Prostate gland (tissue), 2 donors: ENCODE data around the gene ANKRD11.

ENCODE experiments used
- POLR2A ChIP-seq: fragments of 450-650 bp; IDR thresholded peaks from one replicate; pipeline ENCODE4 v1.6.1; 2016; ENCODE audit warnings: antibody characterized with exemption, mild to moderate bottlenecking
- POLR2AphosphoS5 ChIP-seq: sonication (generic); formaldehyde crosslinking; IDR thresholded peaks from one replicate; pipeline ENCODE4 v1.6.1; 2017; ENCODE audit warnings: antibody characterized with exemption
- TF ChIP-seq, protein P1 (sequence below), 4 experiments: fragments of 200-600 bp in 2 of 4; fragments of 450-650 bp in 2 of 4; sonication (generic) in 2 of 4; IDR thresholded peaks; 1 replicate in 3 of 4; 2 replicates in 1 of 4; pipeline ENCODE4 v1.5.1; 2016 to 2019; ENCODE audit warnings: antibody characterized with exemption in 4 of 4, mild to moderate bottlenecking in 2 of 4, moderate library complexity in 2 of 4

DNA sequence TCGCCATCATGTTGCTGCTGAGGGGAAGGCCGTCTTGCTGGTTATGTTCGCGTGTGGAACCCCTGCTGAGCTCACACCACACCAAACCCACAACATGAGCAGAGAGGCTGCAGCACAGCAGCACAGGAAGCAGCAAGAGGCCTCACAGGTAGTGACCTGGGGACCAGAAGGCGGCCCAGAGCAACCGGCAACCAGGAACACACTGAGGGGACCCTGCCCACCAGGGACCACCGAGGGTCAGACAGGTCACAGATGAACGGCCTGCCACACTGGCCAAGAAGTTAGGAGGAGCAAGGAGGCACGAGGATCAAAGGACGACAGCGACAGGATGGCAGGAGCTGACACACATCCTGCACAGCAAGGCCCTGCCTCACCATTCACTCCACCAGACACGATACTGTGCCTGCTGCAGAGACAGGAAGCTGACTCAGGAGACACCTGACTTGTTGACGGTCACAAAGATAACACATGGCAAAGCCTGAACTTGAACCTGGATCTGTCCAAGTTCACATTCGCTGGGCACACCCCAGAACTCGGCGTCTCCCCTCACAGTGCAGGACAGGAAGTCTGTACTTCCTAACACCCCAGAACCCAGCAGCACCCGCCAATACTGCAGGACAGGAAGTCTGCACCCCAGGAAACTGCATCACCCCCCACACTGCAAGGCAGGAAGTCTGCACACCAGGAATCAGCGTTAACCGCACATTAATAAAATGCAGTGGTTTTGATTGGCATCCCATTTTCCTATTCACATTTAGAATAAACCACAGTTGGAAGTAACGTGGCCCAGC, 174.4 kb downstream of the ANKRD11 start:
- no peak for TF ChIP-seq POLR2A
- TF ChIP-seq, protein P1, sequence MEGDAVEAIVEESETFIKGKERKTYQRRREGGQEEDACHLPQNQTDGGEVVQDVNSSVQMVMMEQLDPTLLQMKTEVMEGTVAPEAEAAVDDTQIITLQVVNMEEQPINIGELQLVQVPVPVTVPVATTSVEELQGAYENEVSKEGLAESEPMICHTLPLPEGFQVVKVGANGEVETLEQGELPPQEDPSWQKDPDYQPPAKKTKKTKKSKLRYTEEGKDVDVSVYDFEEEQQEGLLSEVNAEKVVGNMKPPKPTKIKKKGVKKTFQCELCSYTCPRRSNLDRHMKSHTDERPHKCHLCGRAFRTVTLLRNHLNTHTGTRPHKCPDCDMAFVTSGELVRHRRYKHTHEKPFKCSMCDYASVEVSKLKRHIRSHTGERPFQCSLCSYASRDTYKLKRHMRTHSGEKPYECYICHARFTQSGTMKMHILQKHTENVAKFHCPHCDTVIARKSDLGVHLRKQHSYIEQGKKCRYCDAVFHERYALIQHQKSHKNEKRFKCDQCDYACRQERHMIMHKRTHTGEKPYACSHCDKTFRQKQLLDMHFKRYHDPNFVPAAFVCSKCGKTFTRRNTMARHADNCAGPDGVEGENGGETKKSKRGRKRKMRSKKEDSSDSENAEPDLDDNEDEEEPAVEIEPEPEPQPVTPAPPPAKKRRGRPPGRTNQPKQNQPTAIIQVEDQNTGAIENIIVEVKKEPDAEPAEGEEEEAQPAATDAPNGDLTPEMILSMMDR (IDR thresholded peaks at IDR 0.05) = no peak
- TF ChIP-seq POLR2AphosphoS5 = peak; percentile 8
